K562 (cell line): Measurements from ENCODE around the gene KRABD2.
A peak's percentile ranks its signal among the peaks of the same experiment; 100 is the strongest.
"Not testable (repeated sequence)": the region's sequence is repeated elsewhere in the genome, so short reads cannot be mapped to it uniquely, and the experiment has no call there.

ENCODE experiments used
- ATAC-seq: fragments of 200-7000 bp; cut with Tn5 transposase; 3 replicates; pipeline ENCODE4 v1.9.1; 2020; ENCODE audit warnings: moderate library complexity
- BruUV-seq: library from RNA; stranded (reverse); fragments of 400-500 nt; replicated peaks from 2 replicates; lab custom pipeline; 2021; lab: Mats Ljungman, UMichigan
- CTCF ChIA-PET: fragments of 300-600 bp; formaldehyde crosslinking; extraction: SDS; loops from one replicate; lab custom pipeline; 2021; ENCODE audit warnings: low intra/inter-chr PET ratio; lab: Yijun Ruan, JAX
- POLR2A ChIA-PET: fragments of 300-600, 350-650 bp; sonication (Branson Sonifier 250); formaldehyde crosslinking; extraction: SDS; loops from one replicate; lab custom pipeline; 2021; ENCODE audit warnings: antibody characterized with exemption, inconsistent platforms; lab: Yijun Ruan, JAX
- DNase-seq, 4 experiments: peaks; one replicate each; pipeline versions ENCODE4 v3.0.0 to v3.0.0-alpha.2; 2011 to 2018; ENCODE audit warnings: low spot score in 3 of 4, mixed read lengths in 3 of 4; ENCODE audit errors: extremely low read depth in 1 of 4
- FAIRE-seq: peaks from 2 replicates; lab custom pipeline; 2011; peaks lifted over from hg19 to GRCh38; lab: Jason Lieb, UNC
- H2AFZ ChIP-seq: 2 replicates; pipeline ENCODE4 v1.6.0; 2011; ENCODE audit warnings: low read depth, low read length, control low read depth, inconsistent platforms
- H3K27ac ChIP-seq: fragments of 200-600 bp; 3 replicates; pipeline ENCODE4 v1.8.0; 2011; ENCODE audit warnings: low read depth, mild to moderate bottlenecking, control low read depth, inconsistent platforms, low read length, moderate library complexity, mixed read lengths; ENCODE audit errors: extremely low read depth
- H3K27me3 ChIP-seq, 2 experiments: fragments of 300-600 bp in 1 of 2; 2 replicates in 1 of 2; 3 replicates in 1 of 2; pipeline versions ENCODE4 v1.6.0 to v1.8.0; 2011; ENCODE audit warnings: inconsistent platforms in 2 of 2, low read length in 2 of 2, mild to moderate bottlenecking in 1 of 2, mixed read lengths in 1 of 2, moderate library complexity in 1 of 2; ENCODE audit not compliant: control insufficient read depth in 2 of 2, insufficient read depth in 2 of 2
- H3K36me3 ChIP-seq: fragments of 300-600 bp; 3 replicates; pipeline ENCODE4 v1.8.0; 2011; ENCODE audit warnings: mild to moderate bottlenecking, low read length, inconsistent platforms; ENCODE audit not compliant: control insufficient read depth, insufficient read depth
- H3K4me1 ChIP-seq, 2 experiments: fragments of 200-600 bp in 1 of 2; replicated peaks in 1 of 2; 2 replicates in 1 of 2; 3 replicates in 1 of 2; pipeline versions ENCODE4 v1.5.1 to v1.8.0; 2011; ENCODE audit warnings: inconsistent platforms in 2 of 2, low read length in 2 of 2, mild to moderate bottlenecking in 1 of 2, mixed read lengths in 1 of 2, moderate library complexity in 1 of 2; ENCODE audit not compliant: control insufficient read depth in 2 of 2, insufficient read depth in 2 of 2
- H3K4me2 ChIP-seq: 2 replicates; pipeline ENCODE4 v1.6.1; 2011; ENCODE audit warnings: low read length, control low read depth, inconsistent platforms, mixed read lengths; ENCODE audit not compliant: insufficient read depth
- H3K4me3 ChIP-seq: fragments of 200-600 bp; sonication (generic), shearing (Covaris generic); 2 replicates; pipeline ENCODE4 v1.5.1; 2016; ENCODE audit warnings: control low read depth, inconsistent platforms
- H3K79me2 ChIP-seq: fragments of 200-600 bp; 3 replicates; pipeline ENCODE4 v1.8.0; 2011; ENCODE audit warnings: low read length, inconsistent platforms; ENCODE audit not compliant: control insufficient read depth, insufficient read depth
- H3K9ac ChIP-seq, 2 experiments: 2 replicates each; pipeline versions ENCODE4 v1.6.0 to v1.6.1; 2011; ENCODE audit warnings: low read depth in 2 of 2, low read length in 2 of 2, control low read depth in 1 of 2, inconsistent platforms in 1 of 2, mild to moderate bottlenecking in 1 of 2, mixed read lengths in 1 of 2; ENCODE audit not compliant: insufficient read depth in 1 of 2
- H3K9me1 ChIP-seq: one replicate; pipeline ENCODE4 v1.6.0; 2011; ENCODE audit warnings: inconsistent platforms, mild to moderate bottlenecking, low read length, moderate library complexity; ENCODE audit not compliant: control insufficient read depth, insufficient read depth
- H3K9me3 ChIP-seq: replicated peaks from 2 replicates; pipeline ENCODE4 v1.5.1; 2011; ENCODE audit warnings: low read depth, low read length, inconsistent platforms; ENCODE audit not compliant: control insufficient read depth, insufficient read depth
- H4K20me1 ChIP-seq: replicated peaks from 2 replicates; pipeline ENCODE4 v1.6.1; 2011; ENCODE audit warnings: low read length, inconsistent platforms, mixed read lengths; ENCODE audit not compliant: control insufficient read depth, insufficient read depth
- ATF4 ChIP-seq: fragments of 450-650 bp; formaldehyde crosslinking; IDR thresholded peaks from 2 replicates; pipeline ENCODE4 v1.4.0; 2022; ENCODE audit warnings: mild to moderate bottlenecking, moderate library complexity
- DLX4 ChIP-seq: fragments of 250-450 bp; sonication (Bioruptor Pico); IDR thresholded peaks from 2 replicates; pipeline ENCODE4 v1.6.1; 2021; ENCODE audit warnings: mild to moderate bottlenecking
- DNMT1 ChIP-seq: fragments of 450-650 bp; IDR thresholded peaks from 2 replicates; pipeline ENCODE4 v1.6.1; 2016; ENCODE audit warnings: antibody characterized with exemption, mild to moderate bottlenecking
- ELF1 ChIP-seq: fragments of 200-800 bp; sonication (Bioruptor generic); IDR thresholded peaks from 2 replicates; pipeline ENCODE4 v1.6.1; 2016; ENCODE audit warnings: missing genetic modification characterization, missing compliant biosample characterization
- MEF2D ChIP-seq: conservative IDR thresholded peaks from 2 replicates; pipeline ENCODE4 v1.6.1; 2016; ENCODE audit warnings: low read depth, missing genetic modification characterization, missing compliant biosample characterization
- NFE2L1 ChIP-seq: fragments of 450-650 bp; IDR thresholded peaks from 2 replicates; pipeline ENCODE4 v1.6.1; 2016; ENCODE audit warnings: missing genetic modification characterization, low read depth, mild to moderate bottlenecking, missing compliant biosample characterization, moderate library complexity, borderline replicate concordance
- PRDM10 ChIP-seq: fragments of 450-650 bp; IDR thresholded peaks from 2 replicates; pipeline ENCODE4 v1.6.1; 2018; ENCODE audit not compliant: partially characterized antibody
- TCF7L2 ChIP-seq: fragments of 150-350 bp; IDR thresholded peaks from 2 replicates; pipeline ENCODE4 v1.6.1; 2016; ENCODE audit warnings: low read depth, mild to moderate bottlenecking, low read length, moderate library complexity
- ZNF175 ChIP-seq: fragments of 200-800 bp; sonication (Bioruptor generic); IDR thresholded peaks from 2 replicates; pipeline ENCODE4 v1.6.1; 2016; ENCODE audit warnings: low read depth, mild to moderate bottlenecking, missing genetic modification characterization, missing compliant biosample characterization
- WGBS: fragments of 100-300 bp; shearing (Covaris generic); methylation state at CpG from one replicate; pipeline ENCODE4 v1.1.6; 2016; ENCODE audit warnings: low coverage, mixed read lengths; ENCODE audit not compliant: insufficient coverage; ENCODE audit errors: missing lambda C conversion rate; 5-methylcytosine and 5-hydroxymethylcytosine counted together
- in situ Hi-C: fragments of 300-500 bp; cut with MboI; formaldehyde crosslinking; loops from 4 replicates; pipeline ENCODE4 v1.15.0; 2018; ENCODE audit warnings: inconsistent platforms, mixed read lengths
- intact Hi-C: fragments of 100-400 bp; cut with micrococcal nuclease; formaldehyde crosslinking; loops from 2 replicates; pipeline ENCODE4 v1.14.2; 2022

KRABD2 gene

GRCh38 chr17:8380049-8380448 is 3.5 kb upstream of the KRABD2 start:
- H3K4me2 ChIP-seq = peak overlapping the region; percentile 85
- WGBS = 61% methylated on average over 3 of the region's 3 CpGs
- no peaks in the 10 kb centered on the region for H3K27me3 ChIP-seq
- H3K27ac ChIP-seq = no peak overlapping the region; the same call in 2 of the 3 replicates
- CTCF ChIA-PET = no interaction called here
- ATAC-seq (no peak), DNase-seq (no peak), FAIRE-seq (no peak)
- no peak overlapping the region for H2AFZ ChIP-seq
- no peaks in the 10 kb centered on the region for H3K9me3 ChIP-seq
- H3K36me3 ChIP-seq = peaks cover 63% of the 10 kb centered on the region
- POLR2A ChIA-PET = no interaction called here
- no peak overlapping the region for H3K9ac ChIP-seq
- H3K79me2 ChIP-seq = peaks cover 54% of the 10 kb centered on the region
- H3K4me3 ChIP-seq = peak overlapping the region; percentile 53; the same call in 1 of the 2 replicates
- intact Hi-C loops = loop anchor here (5.0 to 10.0 kb wide), 2 partner anchors 43 to 155 kb away; partner anchors contain the start of gene ODF4
- in situ Hi-C loops = loop anchor here (25.0 kb wide), 1 partner anchor 1157 kb away; no protein-coding TSS in a partner anchor
- no peaks in the 10 kb centered on the region for H3K9me1 ChIP-seq
- TF ChIP-seq NFE2L1 (tag) (no peak), DLX4 (CRISPR knock-in tag) (no peak), MEF2D (tag) (no peak), ATF4 (CRISPR knock-in tag) (no peak), TCF7L2 (no peak), ELF1 (tag) (no peak), DNMT1 (no peak), PRDM10 (peak; percentile 25), ZNF175 (CRISPR knock-in tag) (no peak)
- TF ChIP-seq, all 486 proteins: peak for 1
- H3K4me1 ChIP-seq = peaks cover 24 to 28% of the 10 kb centered on the region in 2 experiments
- BruUV-seq = no TSS peak
- peaks cover 14% of the 10 kb centered on the region; the same call in 1 of the 2 replicates for H4K20me1 ChIP-seq

GRCh38 chr17:8378117-8378516 is 1.6 kb upstream of the KRABD2 start:
- H3K4me2 ChIP-seq, FAIRE-seq, H3K9me3 ChIP-seq, DNase-seq, H3K4me3 ChIP-seq, H3K9me1 ChIP-seq, H3K9ac ChIP-seq, BruUV-seq, ATAC-seq, H3K27me3 ChIP-seq, H2AFZ ChIP-seq, H3K27ac ChIP-seq: not testable (repeated sequence)
- ChIA-PET CTCF (interaction anchor here (0.6 kb wide), 1 partner anchor 258 kb away, joined by 3 read pairs; no protein-coding TSS in a partner anchor), POLR2A (interaction anchor here (1.0 to 4.6 kb wide), 2 partner anchors 17 to 26 kb away, joined by 5 to 25 read pairs; no protein-coding TSS in a partner anchor)
- peaks cover 16 to 17% of the 10 kb centered on the region in 2 experiments for H3K4me1 ChIP-seq
- in situ Hi-C loops (loop anchor here (25.0 kb wide), 1 partner anchor 1159 kb away; no protein-coding TSS in a partner anchor), intact Hi-C loops (loop anchor here (5.0 kb wide), 1 partner anchor 61 kb away; no protein-coding TSS in a partner anchor)
- peaks cover 63% of the 10 kb centered on the region for H3K36me3 ChIP-seq
- peaks cover 46% of the 10 kb centered on the region for H3K79me2 ChIP-seq
- WGBS = 82% methylated on average over 7 of the region's 8 CpGs
- peaks cover 14% of the 10 kb centered on the region; the same call in 1 of the 2 replicates for H4K20me1 ChIP-seq
